Sigmoid colon (tissue), 7 donors: Measurements from ENCODE around the gene RXRA. TPM values are rescaled to one million over a fixed set of nuclear protein-coding genes. Genes with fewer than 3 reads are reported as not detected.
A peak's percentile ranks its signal among the peaks of the same experiment; 100 is the strongest.

ENCODE experiments used
- DNase-seq: peaks from one replicate; pipeline ENCODE4 v3.0.0-alpha.2; 2019
- H3K27ac ChIP-seq, 4 donors: fragments of 200-600 bp; sonication (generic); one replicate each; pipeline ENCODE4 v1.5.1; 2016 to 2019; ENCODE audit warnings: mild to moderate bottlenecking in 1 of 4
- H3K27me3 ChIP-seq, 3 donors: fragments of 200-600 bp; sonication (generic); one replicate each; pipeline ENCODE4 v1.5.1; 2019; ENCODE audit warnings: mild to moderate bottlenecking in 1 of 3
- H3K36me3 ChIP-seq, 4 donors: fragments of 200-600 bp; sonication (generic); one replicate each; pipeline ENCODE4 v1.5.1; 2016 to 2019
- H3K4me1 ChIP-seq, 4 donors: fragments of 200-600 bp; sonication (generic); one replicate each; pipeline ENCODE4 v1.5.1; 2017 to 2019
- H3K4me3 ChIP-seq, 4 donors: fragments of 200-600 bp; sonication (generic); one replicate each; pipeline ENCODE4 v1.5.1; 2017 to 2019; ENCODE audit warnings: mild to moderate bottlenecking in 2 of 4, moderate library complexity in 1 of 4
- H3K9me3 ChIP-seq, 4 donors: fragments of 200-600 bp in 3 of 4; sonication (generic) in 3 of 4; one replicate each; pipeline versions ENCODE4 v1.5.1 to v1.6.1; 2013 to 2019
- EP300 ChIP-seq, 4 donors: sonication (generic); formaldehyde crosslinking; IDR thresholded peaks; one replicate each; pipeline ENCODE4 v1.6.1; 2017; ENCODE audit warnings: antibody characterized with exemption in 4 of 4
- POLR2A ChIP-seq, 2 donors: fragments of 450-650 bp; IDR thresholded peaks; one replicate each; pipeline ENCODE4 v1.6.1; 2016; ENCODE audit warnings: antibody characterized with exemption in 2 of 2, mild to moderate bottlenecking in 2 of 2, moderate library complexity in 2 of 2
- POLR2AphosphoS5 ChIP-seq, 4 donors: sonication (generic); formaldehyde crosslinking; IDR thresholded peaks; one replicate each; pipeline ENCODE4 v1.6.1; 2017; ENCODE audit warnings: antibody characterized with exemption in 4 of 4
- whole genome bisulfite sequencing, 2 donors: extraction: QIAGEN DNeasy Blood & Tissue Kit; methylation state at CpG; one replicate each; pipeline ENCODE4 v1.1.7; 2013; 5-methylcytosine and 5-hydroxymethylcytosine counted together
- intact Hi-C: fragments of 100-400 bp; cut with DNase I; formaldehyde crosslinking; loops from one replicate; pipeline ENCODE4 v1.15.1; 2023
- polyA plus RNA-seq, 3 donors: library from polyadenylated mRNA; stranded (reverse); fragments of 200-250 nt; gene quantifications; one replicate each; pipeline ENCODE4 v1.2.3, GENCODE V29; 2013
- total RNA-seq, 4 donors: library from RNA; depleted of rRNA; stranded (reverse); fragments of >200 nt; gene quantifications; one replicate each; pipeline ENCODE4 v1.1.0, GENCODE V29; 2016
- TF ChIP-seq, protein P1 (sequence below), 4 experiments: fragments of 450-650 bp in 3 of 4; fragments of 200-600 bp in 1 of 4; IDR thresholded peaks; one replicate each; pipeline ENCODE4 v1.5.1; 2016 to 2019; ENCODE audit warnings: antibody characterized with exemption in 4 of 4, mild to moderate bottlenecking in 3 of 4, moderate library complexity in 2 of 4
- donor health status: healthy with polysubstance abuse.
- donor health status: Bipolar disorder and iron deficiency.
- donor health status: healthy.

RXRA gene
- total and polyA plus RNA-seq, 7 donors: 26.7 to 50.8 (median 35.7) TPM

- Histone ChIP-seq H3K27ac (peak overlapping the region; percentile 83 to 87 (median 84)), H3K4me3 (no peak overlapping the region), H3K4me1 (peaks cover 0 to 64% (median 53%) of the 10 kb centered on the region in 4 donors), H3K36me3 (no peaks in the 10 kb centered on the region), H3K9me3 (no peaks in the 10 kb centered on the region), H3K27me3 (no peaks in the 10 kb centered on the region)
- no peak for DNase-seq
- intact Hi-C loops: loop anchor here (2.0 to 5.0 kb wide), 3 partner anchors 36 to 192 kb away; no protein-coding TSS in a partner anchor
- TF ChIP-seq EP300 (IDR thresholded peaks at IDR 0.05) (no peak), POLR2AphosphoS5 (IDR thresholded peaks at IDR 0.05) (no peak)
- TF ChIP-seq, protein P1, sequence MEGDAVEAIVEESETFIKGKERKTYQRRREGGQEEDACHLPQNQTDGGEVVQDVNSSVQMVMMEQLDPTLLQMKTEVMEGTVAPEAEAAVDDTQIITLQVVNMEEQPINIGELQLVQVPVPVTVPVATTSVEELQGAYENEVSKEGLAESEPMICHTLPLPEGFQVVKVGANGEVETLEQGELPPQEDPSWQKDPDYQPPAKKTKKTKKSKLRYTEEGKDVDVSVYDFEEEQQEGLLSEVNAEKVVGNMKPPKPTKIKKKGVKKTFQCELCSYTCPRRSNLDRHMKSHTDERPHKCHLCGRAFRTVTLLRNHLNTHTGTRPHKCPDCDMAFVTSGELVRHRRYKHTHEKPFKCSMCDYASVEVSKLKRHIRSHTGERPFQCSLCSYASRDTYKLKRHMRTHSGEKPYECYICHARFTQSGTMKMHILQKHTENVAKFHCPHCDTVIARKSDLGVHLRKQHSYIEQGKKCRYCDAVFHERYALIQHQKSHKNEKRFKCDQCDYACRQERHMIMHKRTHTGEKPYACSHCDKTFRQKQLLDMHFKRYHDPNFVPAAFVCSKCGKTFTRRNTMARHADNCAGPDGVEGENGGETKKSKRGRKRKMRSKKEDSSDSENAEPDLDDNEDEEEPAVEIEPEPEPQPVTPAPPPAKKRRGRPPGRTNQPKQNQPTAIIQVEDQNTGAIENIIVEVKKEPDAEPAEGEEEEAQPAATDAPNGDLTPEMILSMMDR (IDR thresholded peaks at IDR 0.05): no peak
- WGBS, 2 donors: 64 to 83% methylated on average over 13 of the region's 13 CpGs
These were observed 38.3 kb downstream of the RXRA start for GRCh38 chr9:134364391-134365114.

DNA sequence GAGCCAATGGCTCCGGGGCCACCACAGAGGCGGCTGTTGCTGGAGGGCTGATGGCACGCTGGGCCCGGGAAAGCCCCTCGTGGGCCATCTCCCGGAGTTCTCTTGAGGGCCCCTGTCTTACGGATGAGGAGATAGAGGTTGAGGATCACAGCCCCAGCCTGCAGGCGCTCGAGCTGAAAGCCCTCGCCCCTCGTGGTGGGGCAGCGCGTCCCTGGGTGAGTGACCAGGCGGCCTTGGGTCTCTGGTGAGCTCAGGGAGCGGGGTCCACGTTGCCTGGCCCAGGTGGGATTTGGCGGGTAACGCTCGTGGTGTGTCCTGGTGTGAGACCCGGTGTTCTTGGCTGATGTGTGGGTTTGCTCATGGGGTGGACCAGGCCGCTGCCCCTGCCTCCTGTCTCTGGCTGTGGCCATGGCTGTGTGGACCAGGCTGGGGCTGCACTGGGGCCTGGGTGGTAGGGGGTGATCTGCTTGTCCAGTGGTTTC, 38.9 kb downstream of the RXRA start:
- no peak for DNase-seq
- H3K27me3 ChIP-seq: no peaks in the 10 kb centered on the region
- no peak overlapping the region for H3K4me3 ChIP-seq
- no peaks in the 10 kb centered on the region for H3K36me3 ChIP-seq
- intact Hi-C loops: loop anchor here (2.0 to 5.0 kb wide), 3 partner anchors 36 to 193 kb away; no protein-coding TSS in a partner anchor
- 86 to 90% methylated on average over 21 of the region's 21 CpGs for WGBS, 2 donors
- peaks cover 0 to 66% (median 58%) of the 10 kb centered on the region in 4 donors for H3K4me1 ChIP-seq
- TF ChIP-seq, protein P1 (IDR thresholded peaks at IDR 0.05): no peak
- TF ChIP-seq POLR2A (IDR thresholded peaks at IDR 0.05) (no peak), EP300 (IDR thresholded peaks at IDR 0.05) (no peak), POLR2AphosphoS5 (IDR thresholded peaks at IDR 0.05) (no peak)
- peak overlapping the region; percentile 83 to 87 (median 84) for H3K27ac ChIP-seq
- no peaks in the 10 kb centered on the region for H3K9me3 ChIP-seq

DNA sequence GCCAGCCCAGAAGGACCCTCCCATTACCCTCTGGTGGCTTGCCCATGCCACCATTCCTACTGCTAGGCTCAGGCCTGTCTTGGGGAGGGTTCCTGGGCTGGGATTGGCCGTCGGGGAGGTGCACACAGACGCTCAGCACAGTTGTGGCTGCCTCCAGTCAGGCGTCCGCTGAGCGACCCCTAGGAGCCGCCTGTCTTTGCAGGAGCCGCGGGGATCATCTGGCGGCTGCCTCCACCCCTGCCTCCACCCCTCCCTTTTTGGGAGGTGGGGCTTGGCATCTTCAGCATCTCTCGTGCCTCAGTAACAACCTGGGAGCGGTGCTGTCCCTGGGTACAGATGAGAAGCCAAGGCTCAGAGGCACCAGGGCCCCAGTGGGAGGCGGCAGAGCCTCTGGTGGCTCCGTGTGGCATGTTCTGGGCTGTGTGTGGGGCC, 39.6 kb downstream of the RXRA start:
- WGBS, 2 donors: 13 to 37% methylated on average over 14 of the region's 14 CpGs
- TF ChIP-seq, protein P1 (IDR thresholded peaks at IDR 0.05): peak in 1 of 4 experiments; percentile 13
- TF ChIP-seq EP300 (IDR thresholded peaks at IDR 0.05) (no peak), POLR2A (IDR thresholded peaks at IDR 0.05) (no peak), POLR2AphosphoS5 (IDR thresholded peaks at IDR 0.05) (no peak)
- Histone ChIP-seq H3K27me3 (no peaks in the 10 kb centered on the region), H3K9me3 (no peaks in the 10 kb centered on the region), H3K4me1 (peaks cover 0 to 67% (median 60%) of the 10 kb centered on the region in 4 donors), H3K36me3 (no peaks in the 10 kb centered on the region), H3K4me3 (peak overlapping the region in 1 of 4 donors; percentile 30), H3K27ac (peak overlapping the region; percentile 83 to 87 (median 84))
- intact Hi-C loops: loop anchor here (2.0 to 5.0 kb wide), 4 partner anchors 37 to 194 kb away; no protein-coding TSS in a partner anchor
- DNase-seq: peak; percentile 96

DNA sequence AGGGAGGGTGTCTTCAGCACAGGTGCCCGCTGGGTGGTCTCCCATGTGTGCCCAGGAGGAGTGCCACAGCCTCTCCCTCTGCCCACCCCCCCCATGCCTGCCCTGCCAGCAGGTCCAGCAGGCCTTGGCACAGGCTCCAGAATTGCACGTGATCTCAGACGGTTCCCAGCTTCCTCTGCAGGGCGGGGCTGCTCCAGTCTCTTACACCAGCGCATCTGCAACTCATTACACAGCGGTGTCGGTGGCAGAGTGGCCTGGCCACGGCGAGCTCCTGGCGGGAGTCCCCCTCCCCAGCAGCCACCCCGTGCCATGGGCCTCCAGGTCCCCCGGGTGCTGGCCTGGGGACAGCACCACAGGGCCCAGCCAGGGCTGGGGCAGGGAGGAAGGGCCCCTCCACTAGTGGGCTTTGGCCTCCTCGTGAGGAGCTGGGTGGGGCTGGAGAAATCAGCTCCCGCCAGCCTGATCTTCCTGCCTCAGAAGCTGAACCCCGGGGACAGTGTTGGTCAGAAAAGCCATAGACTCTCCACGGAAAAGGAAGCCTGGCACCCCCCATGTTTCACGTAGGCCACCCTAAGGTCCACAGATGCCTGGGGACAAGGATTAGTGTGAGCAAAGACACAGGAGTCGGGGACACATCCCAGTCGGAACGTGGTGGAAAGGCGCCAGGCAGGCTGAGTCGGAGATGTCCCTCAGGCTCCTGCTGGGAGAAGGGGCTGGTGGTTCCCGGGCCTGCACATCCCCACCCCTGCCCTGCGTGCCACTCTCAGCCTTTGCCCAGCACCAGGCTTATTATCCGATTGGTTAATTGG, 40.2 kb downstream of the RXRA start:
- Histone ChIP-seq H3K4me3 (peak overlapping the region in 3 of 4 donors; percentile 8 to 30 (median 27)), H3K27me3 (no peaks in the 10 kb centered on the region), H3K9me3 (no peaks in the 10 kb centered on the region), H3K4me1 (peaks cover 0 to 68% (median 65%) of the 10 kb centered on the region in 4 donors), H3K36me3 (no peaks in the 10 kb centered on the region), H3K27ac (peak overlapping the region; percentile 83 to 87 (median 84))
- peak; percentile 98 for DNase-seq
- intact Hi-C loops: loop anchor here (2.0 to 5.0 kb wide), 3 partner anchors 46 to 194 kb away; no protein-coding TSS in a partner anchor
- WGBS, 2 donors: 16 to 37% methylated on average over 25 of the region's 25 CpGs
- TF ChIP-seq, protein P1 (IDR thresholded peaks at IDR 0.05): no peak
- TF ChIP-seq POLR2A (IDR thresholded peaks at IDR 0.05) (peak; percentile 45 to 74), POLR2AphosphoS5 (IDR thresholded peaks at IDR 0.05) (peak; percentile 86 to 92 (median 90)), EP300 (IDR thresholded peaks at IDR 0.05) (peak in 1 of 4 donors; percentile 33)
